ENCODE data around the gene LINGO3. TPM values are rescaled to one million over a fixed set of nuclear protein-coding genes. Genes with fewer than 3 reads are reported as not detected.

Gene LINGO3
- total and polyA plus RNA-seq, 2 experiments from 2014 or later = 0.29 to 0.45 TPM

- H4K20me1 ChIP-seq (replicated peaks; ENCODE audit: insufficient read depth) = no peaks in the 10 kb centered on the region
- H3K4me3 ChIP-seq = no peak overlapping the region
- Mint-ChIP-seq H3K36me3 (ENCODE audit: low read depth) (no peaks in the 10 kb centered on the region), H3K9me3 (no peaks in the 10 kb centered on the region), H3K4me1 (no peaks in the 10 kb centered on the region), H3K27ac (no peak overlapping the region), H3K27me3 (ENCODE audit: insufficient read depth, low read depth, poor library complexity) (peaks cover 10% of the 10 kb centered on the region), H3K4me3 (no peak overlapping the region)
- H3K36me3 ChIP-seq (ENCODE audit: insufficient read depth) = no peaks in the 10 kb centered on the region
- ATAC-seq = no peak
- no peaks in the 10 kb centered on the region for H3K9me2 ChIP-seq (ENCODE audit: insufficient read depth)
- no peaks in the 10 kb centered on the region for H3K79me2 ChIP-seq (replicated peaks; ENCODE audit: insufficient read depth)
- no peaks in the 10 kb centered on the region; the same call in 1 of the 2 replicates for H3K4me1 ChIP-seq (ENCODE audit: insufficient read depth)
- 0 out of 2 replicates have a peak, but pooled peaks cover under 1% of the 10 kb centered on the region for H3K27me3 ChIP-seq (ENCODE audit: insufficient read depth)
- H3K4me2 ChIP-seq = no peak overlapping the region
- H3F3A ChIP-seq (replicated peaks; ENCODE audit: low read depth) = peaks cover 2% of the 10 kb centered on the region; the same call in 1 of the 2 replicates
- H2AFZ ChIP-seq = no peak overlapping the region
- H3K27ac ChIP-seq (ENCODE audit: low read depth) = no peak overlapping the region
- TF ChIP-seq, protein P1, sequence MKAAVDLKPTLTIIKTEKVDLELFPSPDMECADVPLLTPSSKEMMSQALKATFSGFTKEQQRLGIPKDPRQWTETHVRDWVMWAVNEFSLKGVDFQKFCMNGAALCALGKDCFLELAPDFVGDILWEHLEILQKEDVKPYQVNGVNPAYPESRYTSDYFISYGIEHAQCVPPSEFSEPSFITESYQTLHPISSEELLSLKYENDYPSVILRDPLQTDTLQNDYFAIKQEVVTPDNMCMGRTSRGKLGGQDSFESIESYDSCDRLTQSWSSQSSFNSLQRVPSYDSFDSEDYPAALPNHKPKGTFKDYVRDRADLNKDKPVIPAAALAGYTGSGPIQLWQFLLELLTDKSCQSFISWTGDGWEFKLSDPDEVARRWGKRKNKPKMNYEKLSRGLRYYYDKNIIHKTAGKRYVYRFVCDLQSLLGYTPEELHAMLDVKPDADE (IDR thresholded peaks at IDR 0.05) = no peak
- no peak for TF ChIP-seq EZH2 (IDR thresholded peaks at IDR 0.05; ENCODE audit: low read depth, unreplicated experiment)
- no peak for TF ChIP-seq POLR2AphosphoS5 (IDR thresholded peaks at IDR 0.05; ENCODE audit: low read depth)
- TF ChIP-seq STAT1 (IDR thresholded peaks at IDR 0.05; ENCODE audit: unreplicated experiment) = no peak
- no peak for TF ChIP-seq ZNF462 (CRISPR knock-in tag; IDR thresholded peaks at IDR 0.05)
- no peak for TF ChIP-seq CTCF (conservative IDR thresholded peaks at IDR 0.05; ENCODE audit: low read depth in 2 of 2)
- no peak for TF ChIP-seq EZH2phosphoT487 (IDR thresholded peaks at IDR 0.05; ENCODE audit: unreplicated experiment)
- TF ChIP-seq JUNB (IDR thresholded peaks at IDR 0.05; ENCODE audit: unreplicated experiment) = no peak
- TF ChIP-seq ZNF331 (CRISPR knock-in tag; IDR thresholded peaks at IDR 0.05; ENCODE audit: low read depth) = no peak
- TF ChIP-seq REST (IDR thresholded peaks at IDR 0.05; ENCODE audit: unreplicated experiment) = no peak
- no peak for TF ChIP-seq ZNF114 (CRISPR knock-in tag; IDR thresholded peaks at IDR 0.05)
- TF ChIP-seq CREB1 (CRISPR knock-in tag; IDR thresholded peaks at IDR 0.05; ENCODE audit: low read depth) = no peak
- TF ChIP-seq NANOG (IDR thresholded peaks at IDR 0.05; ENCODE audit: borderline replicate concordance) = no peak
- DNase-seq (ENCODE audit: low spot score) = no peak
Observed at GRCh38 chr19:2259336-2259735, 48.6 kb downstream of the LINGO3 start.

Data from GM23338 (cell line).